H9 (cell line): Measurements from ENCODE around the gene NAPB. TPM values are rescaled to one million over a fixed set of nuclear protein-coding genes. Genes with fewer than 3 reads are reported as not detected.

ENCODE experiments used
- DNase-seq: peaks from one replicate; pipeline ENCODE4 v3.0.0-alpha.2; 2017
- H2AFZ ChIP-seq: one replicate; pipeline ENCODE4 v1.6.1; 2013; ENCODE audit warnings: mild to moderate bottlenecking, low read length, control low read depth, moderate library complexity
- H2AK5ac ChIP-seq: 2 replicates; pipeline ENCODE4 v1.6.1; 2013; ENCODE audit warnings: low read length, control low read depth, mixed read lengths; ENCODE audit not compliant: insufficient read length
- H2BK120ac ChIP-seq: one replicate; pipeline ENCODE4 v1.6.1; 2013; ENCODE audit warnings: low read depth, mild to moderate bottlenecking, low read length, control low read depth, inconsistent platforms; ENCODE audit not compliant: poor library complexity, severe bottlenecking
- H2BK12ac ChIP-seq: 2 replicates; pipeline ENCODE4 v1.6.1; 2013; ENCODE audit warnings: low read length, control low read depth, mixed read lengths, low read depth; ENCODE audit not compliant: insufficient read length
- H2BK15ac ChIP-seq: 2 replicates; pipeline ENCODE4 v1.6.1; 2013; ENCODE audit warnings: low read depth, low read length, control low read depth
- H2BK20ac ChIP-seq: one replicate; pipeline ENCODE4 v1.6.1; 2013; ENCODE audit warnings: low read depth, mild to moderate bottlenecking, low read length, control low read depth, inconsistent platforms; ENCODE audit not compliant: poor library complexity, severe bottlenecking
- H2BK5ac ChIP-seq: 2 replicates; pipeline ENCODE4 v1.6.1; 2013; ENCODE audit warnings: low read length, control low read depth, mixed read lengths; ENCODE audit not compliant: insufficient read length
- H3K14ac ChIP-seq: 2 replicates; pipeline ENCODE4 v1.6.1; 2013; ENCODE audit warnings: low read length, control low read depth; ENCODE audit not compliant: insufficient read depth
- H3K18ac ChIP-seq: 2 replicates; pipeline ENCODE4 v1.6.1; 2013; ENCODE audit warnings: low read depth, mild to moderate bottlenecking, mixed read lengths, low read length, control low read depth; ENCODE audit not compliant: insufficient read length
- H3K23ac ChIP-seq: 2 replicates; pipeline ENCODE4 v1.6.1; 2013; ENCODE audit warnings: low read length, control low read depth, mixed read lengths, low read depth; ENCODE audit not compliant: insufficient read length
- H3K23me2 ChIP-seq: 2 replicates; pipeline ENCODE4 v1.6.1; 2013; ENCODE audit warnings: low read depth, mild to moderate bottlenecking, mixed read lengths, low read length, control low read depth; ENCODE audit not compliant: insufficient read length, poor library complexity, severe bottlenecking
- H3K27ac ChIP-seq: 2 replicates; pipeline ENCODE4 v1.5.1; 2013; ENCODE audit warnings: low read length, control low read depth, mixed read lengths, low read depth; ENCODE audit not compliant: insufficient read length
- H3K27me3 ChIP-seq: 2 replicates; pipeline ENCODE4 v1.6.1; 2013; ENCODE audit warnings: low read length, control low read depth, inconsistent platforms; ENCODE audit not compliant: insufficient read depth
- H3K4ac ChIP-seq: 2 replicates; pipeline ENCODE4 v1.6.1; 2013; ENCODE audit warnings: low read depth, mild to moderate bottlenecking, control low read depth, inconsistent platforms, low read length, moderate library complexity
- H3K4me1 ChIP-seq: 2 replicates; pipeline ENCODE4 v1.6.1; 2013; ENCODE audit warnings: low read length, control low read depth, inconsistent platforms; ENCODE audit not compliant: insufficient read depth
- H3K4me2 ChIP-seq: 2 replicates; pipeline ENCODE4 v1.6.1; 2013; ENCODE audit warnings: low read length, control low read depth, mixed read lengths; ENCODE audit not compliant: insufficient read length, insufficient read depth
- H3K56ac ChIP-seq: 2 replicates; pipeline ENCODE4 v1.6.1; 2013; ENCODE audit warnings: low read depth, mild to moderate bottlenecking, mixed read lengths, low read length, control low read depth; ENCODE audit not compliant: insufficient read length
- H3K79me1 ChIP-seq: 2 replicates; pipeline ENCODE4 v1.6.1; 2013; ENCODE audit warnings: low read depth, mild to moderate bottlenecking, moderate library complexity, low read length, control low read depth, inconsistent platforms; ENCODE audit not compliant: insufficient read depth, poor library complexity, severe bottlenecking
- H3K79me2 ChIP-seq: 2 replicates; pipeline ENCODE4 v1.6.1; 2013; ENCODE audit warnings: low read length, control low read depth, inconsistent platforms; ENCODE audit not compliant: insufficient read depth
- H3K9ac ChIP-seq: 2 replicates; pipeline ENCODE4 v1.6.1; 2013; ENCODE audit warnings: low read length, control low read depth, mixed read lengths; ENCODE audit not compliant: insufficient read length; ENCODE audit errors: extremely low read depth
- H3K9me3 ChIP-seq: one replicate; pipeline ENCODE4 v1.6.1; 2013; ENCODE audit warnings: low read depth, low read length, inconsistent platforms; ENCODE audit not compliant: control insufficient read depth
- H3T11ph ChIP-seq: one replicate; pipeline ENCODE4 v1.6.1; 2013; ENCODE audit warnings: mild to moderate bottlenecking, low read length, control low read depth, inconsistent platforms
- H4K20me1 ChIP-seq: one replicate; pipeline ENCODE4 v1.6.1; 2013; ENCODE audit not compliant: control insufficient read depth, insufficient read length, insufficient read depth
- H4K5ac ChIP-seq: 2 replicates; pipeline ENCODE4 v1.6.1; 2013; ENCODE audit warnings: low read depth, mild to moderate bottlenecking, mixed read lengths, low read length, control low read depth; ENCODE audit not compliant: insufficient read length
- H4K8ac ChIP-seq: replicated peaks from 2 replicates; pipeline ENCODE4 v1.6.1; 2013; ENCODE audit warnings: low read length, control low read depth, mixed read lengths, low read depth; ENCODE audit not compliant: insufficient read length
- H4K91ac ChIP-seq: 2 replicates; pipeline ENCODE4 v1.6.1; 2013; ENCODE audit warnings: low read depth, mild to moderate bottlenecking, moderate library complexity, mixed read lengths, low read length, control low read depth; ENCODE audit not compliant: insufficient read length
- H3K27ac Mint-ChIP-seq, 3 experiments: 2 replicates in 2 of 3; 3 replicates in 1 of 3; pipeline ENCODE4 v1.8.0; 2020 to 2021; ENCODE audit warnings: mixed read lengths in 3 of 3, mild to moderate bottlenecking in 1 of 3, moderate library complexity in 1 of 3
- H3K27me3 Mint-ChIP-seq: 2 replicates; pipeline ENCODE4 v1.8.0; 2021; ENCODE audit warnings: low read depth, mild to moderate bottlenecking, moderate library complexity, mixed read lengths
- H3K36me3 Mint-ChIP-seq, 3 experiments: 2 replicates in 2 of 3; 3 replicates in 1 of 3; pipeline ENCODE4 v1.8.0; 2020 to 2021; ENCODE audit warnings: low read depth in 3 of 3, mixed read lengths in 3 of 3; ENCODE audit not compliant: insufficient read depth in 1 of 3
- H3K4me1 Mint-ChIP-seq, 2 experiments: 2 replicates each; pipeline ENCODE4 v1.8.0; 2020; ENCODE audit warnings: mixed read lengths in 2 of 2
- H3K4me3 Mint-ChIP-seq, 2 experiments: 2 replicates in 1 of 2; 3 replicates in 1 of 2; pipeline ENCODE4 v1.8.0; 2020 to 2021; ENCODE audit warnings: mild to moderate bottlenecking in 2 of 2, mixed read lengths in 2 of 2, moderate library complexity in 1 of 2
- H3K9me3 Mint-ChIP-seq, 2 experiments: 2 replicates in 1 of 2; 3 replicates in 1 of 2; pipeline ENCODE4 v1.8.0; 2020; ENCODE audit warnings: mild to moderate bottlenecking in 2 of 2, mixed read lengths in 2 of 2, moderate library complexity in 1 of 2
- WGBS: extraction: QIAGEN DNeasy Blood & Tissue Kit; methylation state at CpG from one replicate; pipeline ENCODE4 v1.1.7; 2013; ENCODE audit warnings: missing lambda C conversion rate, low lambda C conversion rate, mixed read lengths; ENCODE audit not compliant: insufficient read length; ENCODE audit errors: extremely low coverage; 5-methylcytosine and 5-hydroxymethylcytosine counted together
- total RNA-seq: library from RNA; stranded (reverse); gene quantifications from 2 replicates; pipeline ENCODE4 v1.2.1, GENCODE V29; 2021
- TF ChIP-seq, protein P1 (sequence below): fragments of 200-600 bp; sonication (generic); conservative IDR thresholded peaks from 3 replicates; pipeline ENCODE4 v1.8.0; 2021; ENCODE audit warnings: antibody characterized with exemption, mild to moderate bottlenecking

NAPB gene
- total RNA-seq, 1 experiment from 2014 or later = 10.4 TPM

DNA sequence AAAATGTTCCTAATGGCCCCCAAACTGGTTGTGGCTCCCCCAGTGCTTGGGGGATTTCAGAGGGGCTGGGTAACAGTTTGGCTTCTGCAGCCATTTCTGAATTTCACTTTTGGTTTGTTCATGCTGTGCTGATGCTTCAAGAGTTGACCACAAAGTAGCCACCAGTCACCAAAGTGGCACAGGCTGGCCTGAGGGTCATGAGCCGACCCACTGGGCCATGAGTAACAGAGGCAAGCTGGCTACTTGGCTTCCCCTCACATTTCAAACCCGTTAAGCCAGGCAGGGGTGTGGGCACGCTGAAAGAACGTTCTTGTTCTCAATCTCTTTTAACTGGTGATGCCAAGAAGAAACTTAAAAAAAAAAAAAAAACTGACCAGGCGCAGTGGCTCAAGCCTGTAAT is 85.8 kb downstream of the NAPB start:
- Mint-ChIP-seq H3K36me3 (no peaks in the 10 kb centered on the region; a peak in 1 of 7 replicates), H3K9me3 (no peaks in the 10 kb centered on the region)
- WGBS = no CpG with 5 or more reads among the region's 5 CpGs

More for the DNA sequence above, 85.8 kb downstream of the NAPB start:
- Histone ChIP-seq H3K9ac (no peak overlapping the region), H3K27ac (no peak overlapping the region), H4K20me1 (no peaks in the 10 kb centered on the region), H4K91ac (no peak overlapping the region), H3K4ac (no peak overlapping the region), H3T11ph (no peak overlapping the region), H2BK120ac (no peak overlapping the region), H2BK20ac (no peak overlapping the region), H2BK12ac (no peak overlapping the region), H2AK5ac (no peak overlapping the region), H3K14ac (no peak overlapping the region), H3K18ac (no peak overlapping the region), H2BK15ac (no peak overlapping the region), H2AFZ (no peak overlapping the region), H3K79me2 (no peaks in the 10 kb centered on the region), H3K23me2 (no peaks in the 10 kb centered on the region), H3K9me3 (no peaks in the 10 kb centered on the region), H2BK5ac (no peak overlapping the region), H3K4me2 (no peak overlapping the region), H3K79me1 (no peaks in the 10 kb centered on the region), H3K23ac (no peak overlapping the region), H4K8ac (no peak overlapping the region), H3K27me3 (no peaks in the 10 kb centered on the region), H4K5ac (no peak overlapping the region), H3K56ac (no peak overlapping the region), H3K4me1 (no peaks in the 10 kb centered on the region)
- TF ChIP-seq, protein P1, sequence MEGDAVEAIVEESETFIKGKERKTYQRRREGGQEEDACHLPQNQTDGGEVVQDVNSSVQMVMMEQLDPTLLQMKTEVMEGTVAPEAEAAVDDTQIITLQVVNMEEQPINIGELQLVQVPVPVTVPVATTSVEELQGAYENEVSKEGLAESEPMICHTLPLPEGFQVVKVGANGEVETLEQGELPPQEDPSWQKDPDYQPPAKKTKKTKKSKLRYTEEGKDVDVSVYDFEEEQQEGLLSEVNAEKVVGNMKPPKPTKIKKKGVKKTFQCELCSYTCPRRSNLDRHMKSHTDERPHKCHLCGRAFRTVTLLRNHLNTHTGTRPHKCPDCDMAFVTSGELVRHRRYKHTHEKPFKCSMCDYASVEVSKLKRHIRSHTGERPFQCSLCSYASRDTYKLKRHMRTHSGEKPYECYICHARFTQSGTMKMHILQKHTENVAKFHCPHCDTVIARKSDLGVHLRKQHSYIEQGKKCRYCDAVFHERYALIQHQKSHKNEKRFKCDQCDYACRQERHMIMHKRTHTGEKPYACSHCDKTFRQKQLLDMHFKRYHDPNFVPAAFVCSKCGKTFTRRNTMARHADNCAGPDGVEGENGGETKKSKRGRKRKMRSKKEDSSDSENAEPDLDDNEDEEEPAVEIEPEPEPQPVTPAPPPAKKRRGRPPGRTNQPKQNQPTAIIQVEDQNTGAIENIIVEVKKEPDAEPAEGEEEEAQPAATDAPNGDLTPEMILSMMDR = no peak
- peaks cover 7% of the 10 kb centered on the region for H3K27me3 Mint-ChIP-seq
- peaks cover 8% of the 10 kb centered on the region in 2 experiments for H3K4me1 Mint-ChIP-seq
- H3K27ac Mint-ChIP-seq = no peak overlapping the region
- DNase-seq = no peak
- H3K4me3 Mint-ChIP-seq = no peak overlapping the region
